T-helper 2 cell treated with Interferon-gamma antibody and Interleukin-4, amounts not matched to agents 5 μg/mL and 100 μg/mL, for 36 hours (primary cell): ENCODE measurements around the gene JSRP1.

ENCODE experiments used
- DNase-seq: peaks from one replicate; pipeline ENCODE4 v3.0.0; 2021; ENCODE audit warnings: low spot score
- H3K27ac Mint-ChIP-seq: one replicate; pipeline ENCODE4 v1.8.0; 2021; ENCODE audit warnings: mild to moderate bottlenecking, mixed read lengths
- H3K27me3 Mint-ChIP-seq: one replicate; pipeline ENCODE4 v1.8.0; 2021; ENCODE audit warnings: low read depth, mixed read lengths
- H3K36me3 Mint-ChIP-seq: one replicate; pipeline ENCODE4 v1.8.0; 2021; ENCODE audit warnings: low read depth, mixed read lengths
- H3K4me1 Mint-ChIP-seq: one replicate; pipeline ENCODE4 v1.8.0; 2021; ENCODE audit warnings: low read depth, mixed read lengths
- H3K4me3 Mint-ChIP-seq: one replicate; pipeline ENCODE4 v1.8.0; 2022; ENCODE audit warnings: mild to moderate bottlenecking, moderate library complexity, mixed read lengths
- H3K9me3 Mint-ChIP-seq: one replicate; pipeline ENCODE4 v1.8.0; 2021; ENCODE audit warnings: mixed read lengths

JSRP1 gene

DNA sequence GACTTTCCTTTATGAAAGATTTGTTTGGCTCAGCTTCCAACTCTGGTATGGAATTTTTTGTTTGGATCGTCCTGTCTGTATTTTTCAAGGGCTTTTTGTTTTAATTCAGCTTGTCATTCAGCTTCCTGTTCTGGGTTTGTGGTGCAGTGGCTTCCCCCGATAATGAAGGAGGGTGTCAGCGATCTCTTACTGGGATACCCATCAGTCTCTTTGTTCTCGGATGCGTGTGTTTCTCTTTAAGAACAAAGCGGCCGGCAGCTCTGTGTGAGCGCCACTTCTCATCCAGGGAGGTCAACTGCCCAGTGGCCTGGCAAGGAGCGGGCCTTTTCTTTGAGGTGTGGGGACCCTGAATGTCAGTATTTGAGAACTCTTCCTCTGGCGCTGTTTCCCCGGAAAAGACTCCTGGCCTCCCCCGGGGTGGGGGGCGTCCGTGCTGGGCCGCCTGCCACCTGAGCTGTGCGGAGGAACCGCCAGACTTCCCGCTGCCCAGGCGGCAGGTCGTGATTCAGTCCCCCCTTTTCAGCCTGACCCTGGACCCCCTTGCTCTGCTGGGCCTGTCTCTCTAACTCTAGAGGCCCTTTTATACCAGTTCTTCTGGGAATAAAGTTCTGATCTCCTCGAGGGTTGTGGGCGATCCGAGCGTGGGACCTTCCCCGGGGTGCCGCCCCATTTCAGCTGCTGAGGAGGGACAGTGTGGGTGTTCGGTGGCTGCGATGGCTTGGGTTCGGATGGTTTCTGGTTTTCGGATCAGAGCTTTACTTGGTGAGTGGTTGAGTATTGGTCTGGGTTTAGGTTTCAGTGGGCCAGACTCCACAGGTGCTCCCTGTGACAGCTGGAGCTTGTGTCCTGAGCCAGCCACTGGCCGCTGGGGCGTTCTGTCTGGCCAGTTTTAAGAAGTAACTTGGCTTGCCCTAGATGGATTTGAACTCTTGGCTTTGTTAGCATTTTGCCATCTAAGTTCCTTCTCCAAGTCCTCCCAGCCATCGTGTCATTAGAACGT lies 16.1 kb downstream of the JSRP1 start:
- H3K36me3 Mint-ChIP-seq, result peaks cover 55% of the 10 kb centered on the region
- peak overlapping the region; percentile 86 for H3K4me3 Mint-ChIP-seq
- peaks cover 36% of the 10 kb centered on the region for H3K4me1 Mint-ChIP-seq
- H3K27ac Mint-ChIP-seq, result peak overlapping the region; percentile 80
- H3K27me3 Mint-ChIP-seq, result no peaks in the 10 kb centered on the region
- DNase-seq, result no peak
- no peaks in the 10 kb centered on the region for H3K9me3 Mint-ChIP-seq

GRCh38 chr19:2239173-2239572 lies 17.0 kb downstream of the JSRP1 start:
- H3K9me3 Mint-ChIP-seq, result no peaks in the 10 kb centered on the region
- DNase-seq, result no peak
- peak overlapping the region; percentile 86 for H3K4me3 Mint-ChIP-seq
- H3K27me3 Mint-ChIP-seq, result no peaks in the 10 kb centered on the region
- peaks cover 52% of the 10 kb centered on the region for H3K36me3 Mint-ChIP-seq
- H3K4me1 Mint-ChIP-seq, result peaks cover 42% of the 10 kb centered on the region
- peak overlapping the region; percentile 91 for H3K27ac Mint-ChIP-seq

DNA sequence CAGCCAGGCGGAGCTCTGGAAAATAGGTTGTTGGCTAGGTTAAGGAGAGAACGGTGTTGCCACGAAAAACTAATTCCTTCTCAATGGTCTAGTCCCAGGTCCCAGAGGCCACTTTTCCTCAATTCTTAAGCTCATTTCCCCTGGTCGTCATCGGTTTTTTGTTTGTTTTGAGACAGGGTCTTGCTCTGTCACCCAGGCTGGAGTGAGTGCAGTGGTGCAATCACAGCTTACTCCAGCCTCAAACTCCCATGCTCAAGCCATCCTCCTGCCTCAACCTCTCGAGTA lies 18.4 kb downstream of the JSRP1 start:
- Mint-ChIP-seq H3K4me1 (peaks cover 45% of the 10 kb centered on the region), H3K4me3 (peak overlapping the region; percentile 86), H3K27me3 (no peaks in the 10 kb centered on the region), H3K36me3 (peaks cover 56% of the 10 kb centered on the region), H3K9me3 (no peaks in the 10 kb centered on the region), H3K27ac (peak overlapping the region; percentile 91)
- DNase-seq, result no peak

DNA sequence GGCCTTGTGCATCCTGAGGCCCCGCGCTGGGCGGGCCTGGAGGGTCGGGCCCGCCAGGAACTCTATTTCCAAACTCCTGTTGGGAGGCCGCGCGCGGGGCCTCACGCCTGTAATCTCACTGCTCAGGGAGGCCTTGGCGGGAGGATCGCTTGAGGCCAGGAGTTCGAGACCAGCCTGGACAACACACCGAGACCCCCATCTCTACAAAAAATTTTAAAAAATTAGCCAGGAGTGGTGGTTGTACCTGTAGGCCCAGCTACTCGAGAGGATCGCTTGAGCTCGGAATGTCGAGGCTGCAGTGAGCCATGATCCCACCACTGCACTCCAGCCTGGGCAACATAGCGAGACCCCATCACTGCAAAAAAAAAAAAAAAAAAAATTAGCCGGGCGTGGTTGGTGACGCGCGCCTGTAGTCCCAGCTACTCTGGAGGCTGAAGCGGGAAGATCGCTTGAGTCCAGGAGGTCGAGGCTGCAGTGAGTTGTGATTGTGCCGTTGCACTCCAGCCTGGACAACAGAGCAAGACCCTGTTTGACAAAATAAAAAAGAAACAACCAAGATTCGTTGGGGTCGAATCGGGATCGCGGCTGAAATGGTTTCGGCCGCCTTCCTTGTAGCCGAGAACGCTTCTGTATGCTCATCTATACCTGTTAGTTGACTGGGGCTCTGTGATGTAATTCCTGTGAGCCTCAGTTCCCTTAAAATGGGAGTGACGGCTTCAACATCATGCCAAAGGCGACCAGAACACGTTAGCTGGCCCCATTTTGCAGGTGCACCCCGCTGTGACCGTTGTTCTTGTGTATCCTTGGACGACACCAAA lies 19.0 kb downstream of the JSRP1 start:
- H3K36me3 Mint-ChIP-seq, result peaks cover 52% of the 10 kb centered on the region
- peak overlapping the region; percentile 91 for H3K27ac Mint-ChIP-seq
- no peaks in the 10 kb centered on the region for H3K27me3 Mint-ChIP-seq
- peak overlapping the region; percentile 86 for H3K4me3 Mint-ChIP-seq
- DNase-seq, result no peak
- peaks cover 42% of the 10 kb centered on the region for H3K4me1 Mint-ChIP-seq
- H3K9me3 Mint-ChIP-seq, result no peaks in the 10 kb centered on the region

DNA sequence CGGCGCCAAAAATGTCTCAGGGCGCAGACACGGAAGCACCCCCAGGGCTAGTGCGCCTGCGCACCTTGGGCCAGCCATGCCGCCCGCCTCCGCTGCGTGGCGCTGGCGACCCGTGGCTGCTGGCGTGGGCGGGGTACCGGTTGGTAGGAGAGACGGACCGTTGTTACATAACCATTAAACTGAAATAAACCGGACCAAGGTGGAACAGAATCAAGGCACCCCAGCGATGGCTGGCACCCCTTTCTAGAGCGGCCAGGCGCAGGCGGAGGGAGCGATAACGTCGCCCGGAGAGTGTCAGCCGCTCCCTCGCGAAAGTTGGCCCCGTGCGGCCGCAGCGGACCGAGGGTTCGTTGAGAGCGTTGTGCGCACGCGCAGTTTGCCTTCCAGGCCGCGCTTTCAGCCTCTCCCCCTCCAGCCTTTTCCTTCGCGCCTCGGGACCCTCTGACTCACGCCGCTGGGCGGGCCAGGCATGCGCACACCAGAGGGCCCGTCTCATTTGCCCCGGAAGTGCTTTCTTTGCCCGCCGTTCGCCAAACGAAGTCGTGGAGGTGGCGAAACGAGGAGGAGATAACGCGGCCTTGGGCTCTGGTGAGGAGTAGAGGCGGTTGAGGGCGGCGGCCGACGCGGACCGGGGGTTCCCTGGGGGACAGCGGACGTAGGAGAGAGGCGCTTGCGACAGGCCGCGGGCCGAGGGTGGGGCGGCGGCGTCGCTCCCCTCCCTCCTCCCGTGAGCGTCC lies 19.7 kb downstream of the JSRP1 start, which contains the start of the genes PLEKHJ1 and SF3A2:
Gene PLEKHJ1, minus strand, starts transcription at position 16 of the 737 bp plus-strand sequence. CDS start 81 bp downstream, outside the sequence.
Gene SF3A2, plus strand, starts transcription at position 511 of the 737 bp plus-strand sequence. CDS start 6,595 bp downstream, outside the sequence.
- Mint-ChIP-seq H3K27ac (peak within 1 kb of the TSS; percentile 97), H3K4me3 (peak within 1 kb of the TSS; percentile 97), H3K9me3 (no peaks in the 10 kb centered on the region), H3K4me1 (peaks cover 41% of the 10 kb centered on the region), H3K36me3 (peaks cover 56% of the 10 kb centered on the region), H3K27me3 (no peaks in the 10 kb centered on the region)
- peak; percentile 98 for DNase-seq

DNA sequence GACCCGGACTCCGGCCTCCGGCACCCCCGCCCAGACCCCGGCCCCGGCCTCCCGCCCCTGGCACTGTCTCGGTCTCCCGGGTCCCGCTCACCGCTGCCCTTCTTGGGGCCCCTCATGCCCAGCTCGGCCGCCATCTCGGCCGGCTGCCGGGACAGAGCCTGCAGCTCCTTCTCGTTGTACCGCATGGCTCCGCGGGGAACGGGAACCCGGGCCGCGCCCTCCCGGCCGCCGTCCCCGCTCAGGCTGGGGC lies 20.2 kb downstream of the JSRP1 start:
- DNase-seq, result no peak
- Mint-ChIP-seq H3K4me3 (peak overlapping the region; percentile 86), H3K27me3 (no peaks in the 10 kb centered on the region), H3K4me1 (peaks cover 38% of the 10 kb centered on the region), H3K9me3 (no peaks in the 10 kb centered on the region), H3K27ac (peak overlapping the region; percentile 97), H3K36me3 (peaks cover 56% of the 10 kb centered on the region)

- H3K27me3 Mint-ChIP-seq, result no peaks in the 10 kb centered on the region
- no peak for DNase-seq
- no peaks in the 10 kb centered on the region for H3K9me3 Mint-ChIP-seq
- peak overlapping the region; percentile 97 for H3K4me3 Mint-ChIP-seq
- H3K36me3 Mint-ChIP-seq, result peaks cover 51% of the 10 kb centered on the region
- H3K4me1 Mint-ChIP-seq, result peaks cover 33% of the 10 kb centered on the region
- peak overlapping the region; percentile 88 for H3K27ac Mint-ChIP-seq
Observed at GRCh38 chr19:2235381-2236063, 20.7 kb downstream of the JSRP1 start.

- Mint-ChIP-seq H3K27me3 (no peaks in the 10 kb centered on the region), H3K9me3 (no peaks in the 10 kb centered on the region), H3K4me1 (peaks cover 29% of the 10 kb centered on the region), H3K36me3 (peaks cover 50% of the 10 kb centered on the region), H3K4me3 (peak overlapping the region; percentile 97), H3K27ac (peak overlapping the region; percentile 88)
- DNase-seq, result no peak
Observed at GRCh38 chr19:2234996-2235380, 21.2 kb downstream of the JSRP1 start.

DNA sequence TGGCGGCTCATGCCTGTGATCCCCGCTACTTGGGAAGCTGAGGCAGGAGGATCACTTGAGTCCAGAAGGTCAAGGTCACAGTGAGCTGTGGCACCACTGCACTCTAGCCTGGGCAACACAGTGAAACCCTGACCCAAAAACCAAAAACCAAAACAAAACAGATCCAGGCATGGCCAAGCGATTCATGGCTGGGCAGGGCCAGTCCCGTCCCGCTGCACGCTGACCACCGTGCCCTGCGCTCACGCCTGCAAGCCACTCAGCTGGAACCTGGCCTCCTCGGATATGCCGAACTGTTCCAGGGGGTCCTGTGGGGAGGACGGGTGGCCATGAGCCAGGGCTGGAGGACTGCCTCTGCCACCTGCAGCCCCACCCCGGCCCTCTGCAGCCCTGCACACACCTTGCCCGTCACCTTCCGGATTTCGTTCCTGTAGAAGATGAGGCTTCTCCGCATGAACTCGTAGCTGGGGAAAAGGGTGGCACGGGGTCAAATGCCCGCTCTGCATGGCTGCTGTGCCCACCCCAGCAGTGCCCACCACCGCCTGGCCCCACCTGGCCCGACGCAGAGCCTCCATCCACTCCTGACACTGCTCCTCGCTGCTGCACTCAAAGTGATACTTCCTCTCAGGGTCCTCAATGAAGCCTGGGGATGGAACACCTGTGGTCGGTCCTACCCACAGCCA lies 22.5 kb downstream of the JSRP1 start:
- peak overlapping the region; percentile 55 for H3K27ac Mint-ChIP-seq
- no peaks in the 10 kb centered on the region for H3K9me3 Mint-ChIP-seq
- peaks cover 22% of the 10 kb centered on the region for H3K4me1 Mint-ChIP-seq
- H3K36me3 Mint-ChIP-seq, result peaks cover 40% of the 10 kb centered on the region
- peak overlapping the region; percentile 97 for H3K4me3 Mint-ChIP-seq
- H3K27me3 Mint-ChIP-seq, result no peaks in the 10 kb centered on the region
- no peak for DNase-seq

- H3K27ac Mint-ChIP-seq, result no peak overlapping the region
Observed at GRCh38 chr19:2232286-2233151, 23.7 kb downstream of the JSRP1 start.

DNA sequence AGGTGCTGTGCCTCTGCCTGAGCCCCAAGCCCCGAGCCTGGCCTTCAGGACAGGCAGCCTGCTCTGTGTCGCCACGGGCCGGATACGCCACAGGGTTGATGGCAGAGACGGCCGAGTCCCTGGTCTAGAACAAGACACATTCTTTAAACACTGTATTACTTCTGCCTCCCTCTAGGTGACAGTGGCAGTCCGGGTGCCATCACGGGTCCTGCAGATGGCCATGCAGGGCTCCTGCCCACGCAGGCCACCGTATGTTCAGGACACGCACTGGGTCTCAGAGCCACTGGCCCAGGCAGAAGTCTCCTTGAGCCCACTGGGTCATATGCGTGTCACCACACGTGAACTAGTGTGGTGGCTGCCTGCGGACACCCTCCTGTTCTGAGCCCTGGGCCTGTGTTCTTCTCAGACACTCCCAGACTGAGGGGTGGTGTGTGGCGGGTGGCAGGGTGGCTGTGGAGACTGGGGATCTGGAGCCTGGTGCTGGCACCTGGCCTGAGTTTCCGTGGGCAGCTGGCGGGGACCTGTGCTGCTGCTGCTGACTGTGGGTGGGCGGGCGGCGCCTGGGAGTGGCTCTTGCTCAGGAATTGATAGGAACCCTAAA lies 24.5 kb downstream of the JSRP1 start:
- Mint-ChIP-seq H3K36me3 (peaks cover 26% of the 10 kb centered on the region), H3K4me1 (peaks cover 9% of the 10 kb centered on the region), H3K27me3 (no peaks in the 10 kb centered on the region), H3K9me3 (no peaks in the 10 kb centered on the region), H3K27ac (peak overlapping the region; percentile 52), H3K4me3 (no peak overlapping the region)
- DNase-seq, result no peak

More at GRCh38 chr19:2232286-2233151, 23.7 kb downstream of the JSRP1 start:
- no peaks in the 10 kb centered on the region for H3K27me3 Mint-ChIP-seq
- no peak for DNase-seq
- no peak overlapping the region for H3K4me3 Mint-ChIP-seq
- H3K36me3 Mint-ChIP-seq, result peaks cover 29% of the 10 kb centered on the region
- peaks cover 10% of the 10 kb centered on the region for H3K4me1 Mint-ChIP-seq
- H3K9me3 Mint-ChIP-seq, result no peaks in the 10 kb centered on the region
